Panc1 (cell line): ENCODE results near the gene CASP14.

Experiments
- CTCF ChIP-seq: fragments of 450-650 bp; IDR thresholded peaks from 2 replicates; pipeline ENCODE4 v1.5.1; 2017; ENCODE audit warnings: mild to moderate bottlenecking
- POLR2AphosphoS5 ChIP-seq: IDR thresholded peaks from 2 replicates; pipeline ENCODE4 v1.6.1; 2012; ENCODE audit warnings: mild to moderate bottlenecking, low read depth, low read length, moderate library complexity
- REST ChIP-seq, 2 experiments: IDR thresholded peaks; 2 replicates each; pipeline ENCODE4 v1.6.1; 2011 to 2012; ENCODE audit warnings: low read depth in 2 of 2, control low read depth in 1 of 2, low read length in 1 of 2, mild to moderate bottlenecking in 1 of 2, moderate library complexity in 1 of 2; ENCODE audit not compliant: insufficient read depth in 1 of 2
- SIN3A ChIP-seq: IDR thresholded peaks from 2 replicates; pipeline ENCODE4 v1.6.1; 2012; ENCODE audit warnings: low read depth, mild to moderate bottlenecking, low read length, moderate library complexity, borderline replicate concordance; ENCODE audit not compliant: insufficient read depth

GRCh38 chr19:15072930-15073647 is 23.8 kb downstream of the CASP14 start:
- TF ChIP-seq POLR2AphosphoS5: peak; percentile 47; the same call in 1 of the 2 replicates
- TF ChIP-seq CTCF: peak; percentile 73
- TF ChIP-seq REST (IDR thresholded peaks at IDR 0.05; ENCODE audit: insufficient read depth in 1 of 2, low read depth in 2 of 2, low read length in 1 of 2): no peak
- no peak for TF ChIP-seq SIN3A
